WTC11 (cell line): ENCODE measurements around the gene NDUFS4. TPM values are rescaled to one million over a fixed set of nuclear protein-coding genes. Genes with fewer than 3 reads are reported as not detected.

ENCODE experiments used
- ATAC-seq: fragments of 200-7000 bp; cut with Tn5 transposase; 2 replicates; pipeline ENCODE4 v1.10.0; 2021; ENCODE audit warnings: mild to moderate bottlenecking, moderate library complexity
- CTCF ChIA-PET: fragments of 300-600 bp; sonication (Branson Sonifier 250); formaldehyde crosslinking; loops from one replicate; lab custom pipeline; 2021; ENCODE audit warnings: antibody characterized with exemption; lab: Charles Lee
- POLR2A ChIA-PET: fragments of 350-600 bp; sonication (Branson Sonifier 250); formaldehyde crosslinking; loops from one replicate; lab custom pipeline; 2021; ENCODE audit warnings: antibody characterized with exemption; lab: Charles Lee
- DNase-seq: peaks from one replicate; pipeline ENCODE4 v3.0.0; 2021; ENCODE audit warnings: low spot score
- H3K27ac Mint-ChIP-seq: 2 replicates; pipeline ENCODE4 v1.8.0; 2021; ENCODE audit warnings: mixed read lengths
- H3K27me3 Mint-ChIP-seq: 2 replicates; pipeline ENCODE4 v1.8.0; 2021; ENCODE audit warnings: low read depth, mild to moderate bottlenecking, moderate library complexity, mixed read lengths
- H3K36me3 Mint-ChIP-seq: 2 replicates; pipeline ENCODE4 v1.8.0; 2021; ENCODE audit warnings: mixed read lengths
- H3K4me1 Mint-ChIP-seq: 2 replicates; pipeline ENCODE4 v1.8.0; 2022; ENCODE audit warnings: mixed read lengths
- H3K4me3 Mint-ChIP-seq: 2 replicates; pipeline ENCODE4 v1.8.0; 2021; ENCODE audit warnings: mild to moderate bottlenecking, moderate library complexity, mixed read lengths
- H3K9me3 Mint-ChIP-seq: 2 replicates; pipeline ENCODE4 v1.8.0; 2021; ENCODE audit warnings: mixed read lengths
- AR ChIP-seq: fragments of 250-450 bp; sonication (Bioruptor Pico); IDR thresholded peaks from 2 replicates; pipeline ENCODE4 v1.9.0; 2021; ENCODE audit warnings: mild to moderate bottlenecking
- ATF1 ChIP-seq: sonication (generic); formaldehyde crosslinking; IDR thresholded peaks from 2 replicates; pipeline ENCODE4 v1.8.1; 2023; ENCODE audit warnings: mild to moderate bottlenecking, moderate library complexity, missing genetic modification reagents
- ATF2 ChIP-seq: sonication (generic); formaldehyde crosslinking; IDR thresholded peaks from 2 replicates; pipeline ENCODE4 v1.8.1; 2022; ENCODE audit warnings: low read depth, missing genetic modification reagents, borderline replicate concordance
- CBFB ChIP-seq: sonication (generic); formaldehyde crosslinking; IDR thresholded peaks from 2 replicates; pipeline ENCODE4 v1.8.1; 2022; ENCODE audit warnings: mild to moderate bottlenecking, low read depth, missing genetic modification reagents
- CDX4 ChIP-seq: fragments of 250-450 bp; sonication (Bioruptor Pico); IDR thresholded peaks from 2 replicates; pipeline ENCODE4 v1.9.0; 2021; ENCODE audit warnings: moderate library complexity, mild to moderate bottlenecking, inconsistent platforms, borderline replicate concordance
- CREB1 ChIP-seq: sonication (generic); formaldehyde crosslinking; IDR thresholded peaks from 2 replicates; pipeline ENCODE4 v1.8.0; 2023; ENCODE audit warnings: mild to moderate bottlenecking, missing genetic modification reagents
- E2F4 ChIP-seq: sonication (generic); formaldehyde crosslinking; IDR thresholded peaks from 2 replicates; pipeline ENCODE4 v1.8.1; 2022; ENCODE audit warnings: low read depth, mild to moderate bottlenecking, moderate library complexity, missing genetic modification reagents, borderline replicate concordance
- ERG ChIP-seq: fragments of 250-450 bp; sonication (Bioruptor Pico); IDR thresholded peaks from 2 replicates; pipeline ENCODE4 v1.8.0; 2021; ENCODE audit warnings: mild to moderate bottlenecking
- JAZF1 ChIP-seq: fragments of 250-450 bp; sonication (Bioruptor Pico); IDR thresholded peaks from 2 replicates; pipeline ENCODE4 v1.9.0; 2021; ENCODE audit warnings: moderate library complexity, mild to moderate bottlenecking, inconsistent platforms
- NFATC4 ChIP-seq: fragments of 250-450 bp; sonication (Bioruptor Pico); IDR thresholded peaks from 2 replicates; pipeline ENCODE4 v1.9.0; 2021; ENCODE audit warnings: mild to moderate bottlenecking
- RORB ChIP-seq: fragments of 250-450 bp; sonication (Bioruptor Pico); IDR thresholded peaks from 2 replicates; pipeline ENCODE4 v1.9.0; 2021; ENCODE audit warnings: mild to moderate bottlenecking
- TEAD1 ChIP-seq: sonication (generic); formaldehyde crosslinking; IDR thresholded peaks from 2 replicates; pipeline ENCODE4 v1.8.0; 2022; ENCODE audit warnings: mild to moderate bottlenecking, missing genetic modification reagents
- TEAD4 ChIP-seq: sonication (generic); formaldehyde crosslinking; IDR thresholded peaks from 2 replicates; pipeline ENCODE4 v1.8.0; 2022; ENCODE audit warnings: mild to moderate bottlenecking, missing genetic modification reagents
- USF1 ChIP-seq: sonication (generic); formaldehyde crosslinking; IDR thresholded peaks from 2 replicates; pipeline ENCODE4 v1.8.0; 2022; ENCODE audit warnings: mild to moderate bottlenecking, missing genetic modification reagents
- ZNF232 ChIP-seq: sonication (generic); formaldehyde crosslinking; IDR thresholded peaks from 2 replicates; pipeline ENCODE4 v1.8.0; 2022; ENCODE audit warnings: mild to moderate bottlenecking, missing genetic modification reagents
- ZNF281 ChIP-seq: sonication (generic); formaldehyde crosslinking; IDR thresholded peaks from 2 replicates; pipeline ENCODE4 v1.8.0; 2023; ENCODE audit warnings: mild to moderate bottlenecking, missing genetic modification reagents
- ZNF425 ChIP-seq: fragments of 250-450 bp; sonication (Bioruptor Pico); conservative IDR thresholded peaks from 2 replicates; pipeline ENCODE4 v1.9.0; 2021; ENCODE audit warnings: mild to moderate bottlenecking
- ZSCAN18 ChIP-seq: fragments of 250-450 bp; sonication (Bioruptor Pico); IDR thresholded peaks from 2 replicates; pipeline ENCODE4 v2.1.2; 2022; ENCODE audit warnings: mild to moderate bottlenecking, moderate library complexity
- total RNA-seq: library from RNA; stranded (reverse); gene quantifications from 3 replicates; pipeline ENCODE4 v1.2.3, GENCODE V29; 2021

NDUFS4 gene
- total RNA-seq, 1 experiment from 2014 or later = 68.5 TPM

GRCh38 chr5:53560506-53561191 is at the start of gene NDUFS4 (continued):
- TF ChIP-seq E2F4 (CRISPR knock-in tag) = no peak
- TF ChIP-seq ERG (CRISPR knock-in tag) = no peak
- no peak for TF ChIP-seq ATF2 (CRISPR knock-in tag)
- TF ChIP-seq ZNF232 (CRISPR knock-in tag) = no peak
- TF ChIP-seq ZNF425 (CRISPR knock-in tag) = no peak
- TF ChIP-seq USF1 (CRISPR knock-in tag) = 0 out of 2 replicates have a peak, but pooled peaks have one; percentile 25
- no peak for TF ChIP-seq ZNF281 (CRISPR knock-in tag)
- TF ChIP-seq NFATC4 (CRISPR knock-in tag) = no peak
- TF ChIP-seq, all 79 proteins: peak for 9

- Mint-ChIP-seq H3K36me3 (peaks cover 34% of the 10 kb centered on the region), H3K4me3 (no peak overlapping the region), H3K27ac (no peak overlapping the region), H3K27me3 (no peaks in the 10 kb centered on the region; the same call in 1 of the 2 replicates), H3K9me3 (peaks cover 39% of the 10 kb centered on the region), H3K4me1 (no peaks in the 10 kb centered on the region)
- ATAC-seq (no peak), DNase-seq (no peak)
- TF ChIP-seq TEAD4 (no peak), CBFB (CRISPR knock-in tag) (no peak), TEAD1 (CRISPR knock-in tag) (no peak), RORB (no peak), ZSCAN18 (CRISPR knock-in tag) (no peak), CDX4 (CRISPR knock-in tag) (no peak), ATF1 (CRISPR knock-in tag) (no peak), CREB1 (CRISPR knock-in tag) (no peak), AR (CRISPR knock-in tag) (no peak), JAZF1 (CRISPR knock-in tag) (no peak)
- ChIA-PET CTCF (no interaction called here), POLR2A (no interaction called here)
Measured at GRCh38 chr5:53512539-53512938, 47.9 kb upstream of the NDUFS4 start.
